Esophagus muscularis mucosa (tissue), 4 donors: Measurements from ENCODE around the gene ZNF679. TPM values are rescaled to one million over a fixed set of nuclear protein-coding genes. Genes with fewer than 3 reads are reported as not detected.
"Not testable (repeated sequence)": the region's sequence is repeated elsewhere in the genome, so short reads cannot be mapped to it uniquely, and the experiment has no call there.

ENCODE experiments used
- DNase-seq: peaks from one replicate; pipeline ENCODE4 v3.0.0-alpha.2; 2017; ENCODE audit errors: extremely low spot score
- H3K27ac ChIP-seq, 4 donors: fragments of 200-600 bp; sonication (generic); replicated peaks in 1 of 4; 1 replicate in 3 of 4; 2 replicates in 1 of 4; pipeline ENCODE4 v1.5.1; 2016 to 2019; ENCODE audit warnings: mild to moderate bottlenecking in 1 of 4
- H3K27me3 ChIP-seq, 4 donors: fragments of 200-600 bp; sonication (generic); one replicate each; pipeline versions ENCODE4 v1.5.1 to v1.6.0; 2016 to 2019
- H3K36me3 ChIP-seq, 4 donors: fragments of 200-600 bp; sonication (generic); one replicate each; pipeline ENCODE4 v1.5.1; 2016 to 2019
- H3K4me1 ChIP-seq, 4 donors: fragments of 200-600 bp; sonication (generic); one replicate each; pipeline ENCODE4 v1.5.1; 2016 to 2019
- H3K4me3 ChIP-seq, 4 donors: fragments of 200-600 bp; sonication (generic); 1 replicate in 2 of 4; 2 replicates in 2 of 4; pipeline ENCODE4 v1.5.1; 2016 to 2019; ENCODE audit warnings: mild to moderate bottlenecking in 4 of 4, moderate library complexity in 1 of 4
- H3K9me3 ChIP-seq, 4 donors: fragments of 200-600 bp; sonication (generic); 1 replicate in 3 of 4; 2 replicates in 1 of 4; pipeline ENCODE4 v1.5.1; 2016 to 2019
- CTCF ChIP-seq, 3 experiments: fragments of 200-600 bp in 2 of 3; fragments of 450-650 bp in 1 of 3; sonication (generic) in 2 of 3; IDR thresholded peaks; one replicate each; pipeline ENCODE4 v1.5.1; 2017 to 2019; ENCODE audit warnings: antibody characterized with exemption in 3 of 3, mild to moderate bottlenecking in 2 of 3, moderate library complexity in 1 of 3
- EP300 ChIP-seq: sonication (generic); formaldehyde crosslinking; IDR thresholded peaks from one replicate; pipeline ENCODE4 v1.6.1; 2017; ENCODE audit warnings: antibody characterized with exemption
- POLR2A ChIP-seq: fragments of 450-650 bp; IDR thresholded peaks from one replicate; pipeline ENCODE4 v1.6.1; 2017; ENCODE audit warnings: antibody characterized with exemption, moderate library complexity, mild to moderate bottlenecking, low read depth
- POLR2AphosphoS5 ChIP-seq, 2 donors: sonication (generic); formaldehyde crosslinking; IDR thresholded peaks; one replicate each; pipeline ENCODE4 v1.6.1; 2017; ENCODE audit warnings: antibody characterized with exemption in 2 of 2
- WGBS: methylation state at CpG from one replicate; pipeline ENCODE4 v1.1.5; 2018; 5-methylcytosine and 5-hydroxymethylcytosine counted together
- intact Hi-C: fragments of 100-400 bp; cut with DNase I; formaldehyde crosslinking; loops from one replicate; pipeline ENCODE4 v1.15.1; 2023
- total RNA-seq, 4 donors: library from RNA; depleted of rRNA; stranded (reverse); fragments of >200 nt; gene quantifications; one replicate each; pipeline versions ENCODE4 v1.1.0 to v1.2.1, GENCODE V29; 2016

ZNF679 gene
- total RNA-seq, 4 donors from 2014 or later = not detected

- TF ChIP-seq POLR2A = no peak
- no peak for TF ChIP-seq CTCF (IDR thresholded peaks at IDR 0.05)
- no peak for TF ChIP-seq POLR2AphosphoS5 (IDR thresholded peaks at IDR 0.05)
- no peak for TF ChIP-seq EP300
- no peak for DNase-seq
- Histone ChIP-seq H3K4me1 (no peaks in the 10 kb centered on the region), H3K9me3 (peaks cover 0 to 12% (median 2%) of the 10 kb centered on the region in 4 donors), H3K36me3 (no peaks in the 10 kb centered on the region), H3K4me3 (no peak within 1 kb of the TSS), H3K27me3 (no peaks in the 10 kb centered on the region), H3K27ac (no peak within 1 kb of the TSS)
- intact Hi-C loops = no loop called here
- 84% methylated on average over 13 of the region's 13 CpGs for WGBS
These were observed 21.4 kb upstream of the ZNF679 start, which contains the start of gene ZNF735 for GRCh38 chr7:64206903-64207302. Gene ZNF735, plus strand, starts transcription at chr7:64207203. Its CDS starts 0 bp downstream, at chr7:64207203.

DNA sequence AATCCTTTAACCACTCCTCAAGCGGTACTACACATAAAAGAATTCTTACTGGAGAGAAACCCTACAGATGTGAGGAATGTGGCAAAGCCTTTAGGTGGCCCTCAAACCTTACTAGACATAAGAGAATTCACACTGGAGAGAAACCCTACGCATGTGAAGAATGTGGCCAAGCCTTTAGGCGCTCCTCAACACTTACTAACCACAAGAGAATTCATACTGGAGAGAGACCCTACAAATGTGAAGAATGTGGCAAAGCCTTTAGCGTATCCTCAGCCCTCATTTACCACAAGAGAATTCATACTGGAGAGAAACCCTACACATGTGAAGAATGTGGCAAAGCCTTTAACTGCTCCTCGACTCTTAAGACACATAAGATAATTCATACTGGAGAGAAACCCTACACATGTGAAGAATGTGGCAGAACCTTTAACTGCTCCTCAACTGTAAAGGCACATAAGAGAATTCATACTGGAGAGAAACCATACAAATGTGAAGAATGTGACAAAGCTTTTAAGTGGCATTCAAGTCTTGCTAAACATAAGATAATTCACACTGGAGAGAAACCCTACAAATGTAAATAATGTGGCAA is 8.5 kb upstream of the ZNF679 start:
- intact Hi-C loops, H3K27me3 ChIP-seq, H3K27ac ChIP-seq, H3K4me1 ChIP-seq, DNase-seq, H3K4me3 ChIP-seq, H3K36me3 ChIP-seq: not testable (repeated sequence)
- peaks cover 0 to 43% (median 40%) of the 10 kb centered on the region in 4 donors for H3K9me3 ChIP-seq
- 69% methylated on average over 5 of the region's 5 CpGs for WGBS

- Histone ChIP-seq H3K36me3 (no peaks in the 10 kb centered on the region), H3K4me3 (no peak overlapping the region), H3K9me3 (peaks cover 0 to 48% (median 37%) of the 10 kb centered on the region in 4 donors), H3K27me3 (no peaks in the 10 kb centered on the region), H3K4me1 (no peaks in the 10 kb centered on the region), H3K27ac (no peak overlapping the region)
- peak; percentile 75 for DNase-seq
- 44% methylated on average over 1 of the region's 2 CpGs for WGBS
- intact Hi-C loops = no loop called here
- no peak for TF ChIP-seq EP300
- no peak for TF ChIP-seq POLR2AphosphoS5 (IDR thresholded peaks at IDR 0.05)
- TF ChIP-seq CTCF (IDR thresholded peaks at IDR 0.05) = no peak
- TF ChIP-seq POLR2A = no peak
These were observed 4.9 kb upstream of the ZNF679 start for GRCh38 chr7:64223366-64223765.

DNA sequence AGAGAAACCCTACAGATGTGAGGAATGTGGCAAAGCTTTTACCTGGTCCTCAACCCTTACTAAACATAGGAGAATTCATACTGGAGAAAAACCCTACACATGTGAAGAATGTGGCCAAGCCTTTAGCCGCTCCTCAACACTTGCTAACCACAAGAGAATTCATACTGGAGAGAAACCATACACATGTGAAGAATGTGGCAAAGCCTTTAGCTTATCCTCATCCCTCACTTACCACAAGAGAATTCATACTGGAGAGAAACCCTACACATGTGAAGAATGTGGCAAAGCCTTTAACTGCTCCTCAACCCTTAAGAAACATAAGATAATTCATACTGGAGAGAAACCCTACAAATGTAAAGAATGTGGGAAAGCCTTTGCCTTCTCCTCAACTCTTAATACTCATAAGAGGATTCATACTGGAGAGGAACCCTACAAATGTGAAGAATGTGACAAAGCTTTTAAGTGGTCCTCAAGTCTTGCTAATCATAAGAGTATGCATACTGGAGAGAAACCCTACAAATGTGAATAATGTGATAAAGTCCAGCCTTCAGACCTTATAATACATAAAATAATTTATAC is 38.2 kb downstream of the ZNF679 start:
- peaks cover 0 to 42% (median 31%) of the 10 kb centered on the region in 4 donors for H3K9me3 ChIP-seq
- 86% methylated on average over 1 of the region's 1 CpG for WGBS
- no peaks in the 10 kb centered on the region for H3K27me3 ChIP-seq
- no peak for DNase-seq
- H3K4me1 ChIP-seq = no peaks in the 10 kb centered on the region
- intact Hi-C loops = no loop called here
- H3K36me3 ChIP-seq = no peaks in the 10 kb centered on the region
- no peak overlapping the region for H3K27ac ChIP-seq
- H3K4me3 ChIP-seq = no peak overlapping the region
- no peak for TF ChIP-seq EP300
- no peak for TF ChIP-seq CTCF (IDR thresholded peaks at IDR 0.05)
- TF ChIP-seq POLR2AphosphoS5 (IDR thresholded peaks at IDR 0.05) = no peak
- TF ChIP-seq POLR2A = no peak

GRCh38 chr7:64277630-64278029 is 49.4 kb downstream of the ZNF679 start:
- WGBS = 62% methylated on average over 2 of the region's 2 CpGs
- no peak for DNase-seq
- Histone ChIP-seq H3K9me3 (no peaks in the 10 kb centered on the region), H3K27me3 (no peaks in the 10 kb centered on the region), H3K27ac (no peak overlapping the region), H3K4me1 (no peaks in the 10 kb centered on the region), H3K4me3 (no peak overlapping the region), H3K36me3 (no peaks in the 10 kb centered on the region)
- intact Hi-C loops = no loop called here
- TF ChIP-seq POLR2AphosphoS5 (IDR thresholded peaks at IDR 0.05) (no peak), CTCF (IDR thresholded peaks at IDR 0.05) (no peak), POLR2A (no peak), EP300 (no peak)
